Panc1 (cell line): ENCODE results near the gene CNTN1. TPM values are rescaled to one million over a fixed set of nuclear protein-coding genes. Genes with fewer than 3 reads are reported as not detected.

Experiments used
- ATAC-seq: fragments of 200-7000 bp; cut with Tn5 transposase; 2 replicates; pipeline ENCODE4 v1.9.1; 2020; ENCODE audit warnings: mild to moderate bottlenecking, moderate library complexity
- BruUV-seq: library from RNA; stranded (reverse); fragments of 400-500 nt; replicated peaks from 2 replicates; lab custom pipeline; 2021; lab: Mats Ljungman, UMichigan
- CTCF ChIA-PET: fragments of 300-600 bp; sonication (Branson Sonifier 250); formaldehyde crosslinking; loops from one replicate; lab custom pipeline; 2022; ENCODE audit warnings: antibody characterized with exemption; lab: Charles Lee
- POLR2A ChIA-PET: fragments of 300-600 bp; sonication (Branson Sonifier 250); formaldehyde crosslinking; loops from one replicate; lab custom pipeline; 2022; ENCODE audit warnings: antibody characterized with exemption; lab: Charles Lee
- DNase-seq: peaks from one replicate; pipeline ENCODE4 v3.0.0-alpha.2; 2010; ENCODE audit warnings: low read depth, low spot score
- H3K27ac ChIP-seq: 2 replicates; pipeline ENCODE4 v1.5.1; 2011; ENCODE audit warnings: mild to moderate bottlenecking, low read length, inconsistent platforms
- H3K27me3 ChIP-seq: fragments of 200-500 bp; sonication (Bioruptor generic); 2 replicates; pipeline ENCODE4 v1.6.0; 2014; ENCODE audit warnings: low read length, inconsistent platforms; ENCODE audit not compliant: control insufficient read depth, insufficient read depth
- H3K36me3 ChIP-seq: fragments of 200-500 bp; sonication (Bioruptor generic); 2 replicates; pipeline ENCODE4 v1.5.1; 2014; ENCODE audit warnings: inconsistent platforms, mild to moderate bottlenecking, low read length, moderate library complexity; ENCODE audit not compliant: control insufficient read depth, insufficient read depth
- H3K4me1 ChIP-seq: 2 replicates; pipeline ENCODE4 v1.5.1; 2011; ENCODE audit warnings: inconsistent platforms, mild to moderate bottlenecking, low read length, moderate library complexity; ENCODE audit not compliant: control insufficient read depth, insufficient read depth
- H3K4me3 ChIP-seq, 2 experiments: 2 replicates each; pipeline ENCODE4 v1.5.1; 2011 to 2012; ENCODE audit warnings: low read depth in 2 of 2, low read length in 2 of 2, mild to moderate bottlenecking in 2 of 2, inconsistent platforms in 1 of 2, moderate library complexity in 1 of 2
- H3K9me3 ChIP-seq: fragments of 200-500 bp; sonication (Bioruptor generic); 2 replicates; pipeline ENCODE4 v1.5.1; 2014; ENCODE audit warnings: low read depth, mild to moderate bottlenecking, inconsistent platforms, low read length, moderate library complexity; ENCODE audit not compliant: control insufficient read depth, insufficient read depth
- CTCF ChIP-seq: fragments of 450-650 bp; IDR thresholded peaks from 2 replicates; pipeline ENCODE4 v1.5.1; 2017; ENCODE audit warnings: mild to moderate bottlenecking
- POLR2AphosphoS5 ChIP-seq: IDR thresholded peaks from 2 replicates; pipeline ENCODE4 v1.6.1; 2012; ENCODE audit warnings: mild to moderate bottlenecking, low read depth, low read length, moderate library complexity
- REST ChIP-seq, 2 experiments: IDR thresholded peaks; 2 replicates each; pipeline ENCODE4 v1.6.1; 2011 to 2012; ENCODE audit warnings: low read depth in 2 of 2, control low read depth in 1 of 2, low read length in 1 of 2, mild to moderate bottlenecking in 1 of 2, moderate library complexity in 1 of 2; ENCODE audit not compliant: insufficient read depth in 1 of 2
- SIN3A ChIP-seq: IDR thresholded peaks from 2 replicates; pipeline ENCODE4 v1.6.1; 2012; ENCODE audit warnings: low read depth, mild to moderate bottlenecking, low read length, moderate library complexity, borderline replicate concordance; ENCODE audit not compliant: insufficient read depth
- TCF7L2 ChIP-seq: IDR thresholded peaks from 2 replicates; pipeline ENCODE4 v1.6.1; 2011; ENCODE audit warnings: mild to moderate bottlenecking, low read depth, low read length, inconsistent platforms
- in situ Hi-C: cut with HindIII; loops from 2 replicates; pipeline ENCODE4 v1.10.0; 2016; ENCODE audit warnings: low sequenced_read_pairs, low pct_unique_long_range_greater_than_20kb
- intact Hi-C: fragments of 100-400 bp; cut with micrococcal nuclease; formaldehyde crosslinking; loops from one replicate; pipeline ENCODE4 v1.10.0; 2022; ENCODE audit not compliant: unreplicated experiment
- total RNA-seq: library from RNA; stranded (reverse); gene quantifications from one replicate; pipeline ENCODE4 v1.2.1, GENCODE V29; 2021; ENCODE audit not compliant: unreplicated experiment

Gene CNTN1
- total RNA-seq, 1 experiment from 2014 or later: not detected

- CTCF ChIA-PET: interaction anchor here (0.6 kb wide), 1 partner anchor 110 kb away, joined by 9 read pairs; no protein-coding TSS in a partner anchor
- in situ Hi-C loops: no loop called here
- POLR2A ChIA-PET: no interaction called here
- Histone ChIP-seq H3K27ac (no peak overlapping the region), H3K27me3 (no peaks in the 10 kb centered on the region), H3K36me3 (no peaks in the 10 kb centered on the region), H3K9me3 (no peaks in the 10 kb centered on the region), H3K4me3 (no peak overlapping the region), H3K4me1 (no peaks in the 10 kb centered on the region)
- intact Hi-C loops: no loop called here
- DNase-seq: no peak
- no peak for ATAC-seq
- no peak for TF ChIP-seq REST (IDR thresholded peaks at IDR 0.05; ENCODE audit: insufficient read depth in 1 of 2, low read depth in 2 of 2, low read length in 1 of 2)
- no peak for TF ChIP-seq CTCF
- no peak for TF ChIP-seq SIN3A
- TF ChIP-seq POLR2AphosphoS5: no peak
- no peak for TF ChIP-seq TCF7L2
- no TSS peak for BruUV-seq
These were observed 46.9 kb upstream of the CNTN1 start for GRCh38 chr12:40645361-40645760.

DNA sequence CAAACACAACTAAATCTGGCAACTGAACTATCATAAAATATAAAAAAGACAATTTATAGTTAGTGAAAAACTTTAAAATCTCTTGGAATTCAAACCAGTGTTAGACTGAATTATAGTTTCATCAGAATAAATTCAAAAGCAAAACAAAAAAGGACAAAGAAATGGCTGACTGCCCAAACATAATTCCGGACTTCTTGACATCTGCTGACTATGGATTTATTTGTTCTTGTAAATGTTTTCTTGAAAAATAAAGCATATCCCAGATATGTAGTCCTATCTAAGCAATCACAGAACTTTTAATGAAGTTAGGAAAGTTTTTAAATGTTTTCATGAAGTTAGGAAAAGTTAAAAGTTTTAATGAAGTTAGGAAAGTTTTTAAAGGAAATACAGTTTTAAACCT is 45.8 kb upstream of the CNTN1 start:
- POLR2A ChIA-PET: no interaction called here
- Histone ChIP-seq H3K4me3 (no peak overlapping the region), H3K4me1 (no peaks in the 10 kb centered on the region), H3K27me3 (no peaks in the 10 kb centered on the region), H3K27ac (no peak overlapping the region), H3K9me3 (no peaks in the 10 kb centered on the region), H3K36me3 (no peaks in the 10 kb centered on the region)
- DNase-seq (no peak), ATAC-seq (no peak)
- CTCF ChIA-PET: no interaction called here
- intact Hi-C loops (no loop called here), in situ Hi-C loops (no loop called here)
- no TSS peak for BruUV-seq
- TF ChIP-seq SIN3A (no peak), TCF7L2 (no peak), POLR2AphosphoS5 (no peak), REST (IDR thresholded peaks at IDR 0.05; ENCODE audit: insufficient read depth in 1 of 2, low read depth in 2 of 2, low read length in 1 of 2) (no peak), CTCF (no peak)
